Fibroblast of the aortic adventitia (primary cell): ENCODE data around the gene ARHGEF4. TPM values are rescaled to one million over a fixed set of nuclear protein-coding genes. Genes with fewer than 3 reads are reported as not detected.

Experiments
- DNase-seq: peaks from one replicate; pipeline ENCODE4 v3.0.0-alpha.2; 2010; ENCODE audit warnings: low read depth
- H3K4me3 ChIP-seq: 2 replicates; pipeline ENCODE4 v1.5.1; 2011; ENCODE audit warnings: low read depth, mild to moderate bottlenecking, control low read depth, low read length, moderate library complexity
- total RNA-seq: library from RNA; depleted of rRNA; stranded (reverse); fragments of >200 nt; gene quantifications from 2 replicates; pipeline ENCODE4 v1.2.3, GENCODE V29; 2012; ENCODE audit warnings: low replicate concordance
- TF ChIP-seq, protein P1 (sequence below): IDR thresholded peaks from 2 replicates; pipeline ENCODE4 v1.5.1; 2011; ENCODE audit warnings: mild to moderate bottlenecking, low read length, control low read depth, inconsistent platforms; ENCODE audit not compliant: insufficient read depth

ARHGEF4 gene
- total RNA-seq, 1 donor, result 5.2 TPM

DNA sequence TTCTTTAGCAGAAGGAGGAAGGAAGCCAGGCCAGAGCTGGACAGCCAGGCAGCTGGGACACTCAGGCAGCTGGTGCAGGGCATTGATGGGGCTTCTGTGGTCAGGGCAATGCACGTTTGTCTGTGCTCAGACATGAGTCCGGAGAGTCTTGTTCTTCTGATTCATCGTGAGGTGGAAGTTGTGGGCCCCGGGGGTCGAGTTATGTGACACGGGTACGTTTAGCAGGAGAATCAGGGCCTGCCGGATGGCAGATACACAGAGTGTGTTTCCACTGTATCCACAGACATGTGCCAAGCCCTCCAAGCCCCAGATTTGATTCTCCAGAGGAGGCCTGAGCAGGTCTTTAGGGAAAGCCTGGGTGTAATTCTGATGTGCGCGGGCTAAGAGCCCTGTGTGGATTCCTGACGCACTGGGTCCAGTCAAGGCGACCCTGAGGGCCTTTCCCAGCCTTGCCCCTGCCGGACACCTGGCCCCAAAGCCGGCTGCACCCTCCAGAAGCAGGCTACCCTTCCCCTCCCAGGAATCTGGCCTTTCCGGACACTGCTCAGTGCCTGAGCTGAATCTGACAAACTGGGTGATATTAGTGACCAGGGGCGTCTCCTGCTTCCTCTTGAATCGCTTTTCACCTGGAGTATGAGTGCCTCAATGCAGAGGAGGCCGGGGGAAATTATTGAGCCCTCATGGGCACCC is 10.1 kb downstream of the ARHGEF4 start:
- H3K4me3 ChIP-seq, result no peak overlapping the region
- no peak for DNase-seq
- TF ChIP-seq, protein P1, sequence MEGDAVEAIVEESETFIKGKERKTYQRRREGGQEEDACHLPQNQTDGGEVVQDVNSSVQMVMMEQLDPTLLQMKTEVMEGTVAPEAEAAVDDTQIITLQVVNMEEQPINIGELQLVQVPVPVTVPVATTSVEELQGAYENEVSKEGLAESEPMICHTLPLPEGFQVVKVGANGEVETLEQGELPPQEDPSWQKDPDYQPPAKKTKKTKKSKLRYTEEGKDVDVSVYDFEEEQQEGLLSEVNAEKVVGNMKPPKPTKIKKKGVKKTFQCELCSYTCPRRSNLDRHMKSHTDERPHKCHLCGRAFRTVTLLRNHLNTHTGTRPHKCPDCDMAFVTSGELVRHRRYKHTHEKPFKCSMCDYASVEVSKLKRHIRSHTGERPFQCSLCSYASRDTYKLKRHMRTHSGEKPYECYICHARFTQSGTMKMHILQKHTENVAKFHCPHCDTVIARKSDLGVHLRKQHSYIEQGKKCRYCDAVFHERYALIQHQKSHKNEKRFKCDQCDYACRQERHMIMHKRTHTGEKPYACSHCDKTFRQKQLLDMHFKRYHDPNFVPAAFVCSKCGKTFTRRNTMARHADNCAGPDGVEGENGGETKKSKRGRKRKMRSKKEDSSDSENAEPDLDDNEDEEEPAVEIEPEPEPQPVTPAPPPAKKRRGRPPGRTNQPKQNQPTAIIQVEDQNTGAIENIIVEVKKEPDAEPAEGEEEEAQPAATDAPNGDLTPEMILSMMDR, result no peak

DNA sequence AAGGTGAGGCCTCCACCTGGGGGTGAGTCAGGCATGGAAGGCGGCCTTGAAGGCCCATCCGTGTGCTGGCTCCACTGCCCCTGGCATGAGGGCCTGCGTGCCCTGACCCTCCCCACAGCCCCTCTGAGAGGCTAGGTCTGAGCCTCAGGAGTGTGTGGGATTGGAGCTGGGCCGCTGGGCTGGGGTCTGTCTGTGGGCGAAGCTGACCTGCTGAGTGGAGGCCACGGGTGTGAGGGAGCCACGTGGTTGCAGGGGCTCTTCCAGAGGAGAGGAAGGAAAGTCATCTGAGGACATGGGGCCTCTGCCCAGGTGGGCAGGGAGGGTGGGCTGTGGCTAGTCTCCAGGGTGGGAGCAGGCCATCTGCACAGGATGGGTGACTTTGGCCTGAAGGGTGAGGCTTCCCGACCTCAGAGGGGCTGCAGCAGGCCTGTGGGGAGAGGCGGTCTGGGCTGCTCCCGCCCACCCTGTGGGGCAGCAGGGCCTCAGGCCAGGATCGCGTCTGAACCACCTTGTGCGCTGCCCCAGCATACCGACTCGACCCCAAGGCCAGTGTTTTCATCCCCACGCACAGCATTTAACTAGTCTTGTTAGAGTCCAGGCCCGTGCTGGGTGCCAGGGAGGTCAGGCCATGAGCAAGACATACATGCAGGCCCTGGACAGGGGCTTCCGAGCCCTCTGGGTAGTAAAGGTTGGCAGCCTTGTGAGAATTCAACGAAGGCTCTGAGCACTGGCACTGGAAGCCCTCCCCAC is 11.2 kb downstream of the ARHGEF4 start:
- no peak for DNase-seq
- H3K4me3 ChIP-seq, result no peak overlapping the region
- TF ChIP-seq, protein P1, result no peak

DNA sequence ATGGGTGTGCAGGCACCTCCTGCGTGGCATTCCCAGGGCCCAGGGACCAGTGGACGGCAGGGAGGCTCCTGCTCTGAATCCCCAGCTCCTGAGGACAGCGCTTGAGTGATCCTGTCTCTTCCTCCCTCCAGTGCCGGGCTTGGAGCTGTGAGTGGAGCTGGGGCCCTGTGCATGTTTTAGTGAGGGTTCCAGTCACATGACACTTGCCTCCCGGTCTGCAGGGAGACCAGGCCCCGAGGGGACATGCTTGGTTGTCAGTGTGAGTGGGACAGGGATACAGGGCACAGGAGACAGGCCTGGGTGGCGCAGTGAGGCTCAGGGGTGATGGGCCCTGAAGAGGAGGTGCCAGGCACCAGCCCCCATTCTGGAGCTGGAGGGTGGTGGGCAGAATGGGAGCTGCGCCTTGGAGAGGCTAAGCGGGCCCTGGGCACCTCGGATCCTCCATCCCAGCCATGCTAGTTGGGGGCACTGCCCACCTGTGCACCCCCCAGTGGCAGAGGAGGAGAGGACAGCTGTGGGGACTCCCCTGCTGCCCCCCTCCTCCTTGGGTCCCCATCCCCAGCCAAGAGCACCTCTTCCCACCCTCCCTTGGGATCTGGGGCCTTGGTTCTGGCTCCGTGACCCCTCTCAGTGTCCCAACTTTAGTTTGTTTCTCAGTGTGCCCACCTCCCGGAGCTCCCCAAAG is 12.0 kb downstream of the ARHGEF4 start:
- no peak overlapping the region for H3K4me3 ChIP-seq
- no peak for DNase-seq
- TF ChIP-seq, protein P1, result no peak

DNA sequence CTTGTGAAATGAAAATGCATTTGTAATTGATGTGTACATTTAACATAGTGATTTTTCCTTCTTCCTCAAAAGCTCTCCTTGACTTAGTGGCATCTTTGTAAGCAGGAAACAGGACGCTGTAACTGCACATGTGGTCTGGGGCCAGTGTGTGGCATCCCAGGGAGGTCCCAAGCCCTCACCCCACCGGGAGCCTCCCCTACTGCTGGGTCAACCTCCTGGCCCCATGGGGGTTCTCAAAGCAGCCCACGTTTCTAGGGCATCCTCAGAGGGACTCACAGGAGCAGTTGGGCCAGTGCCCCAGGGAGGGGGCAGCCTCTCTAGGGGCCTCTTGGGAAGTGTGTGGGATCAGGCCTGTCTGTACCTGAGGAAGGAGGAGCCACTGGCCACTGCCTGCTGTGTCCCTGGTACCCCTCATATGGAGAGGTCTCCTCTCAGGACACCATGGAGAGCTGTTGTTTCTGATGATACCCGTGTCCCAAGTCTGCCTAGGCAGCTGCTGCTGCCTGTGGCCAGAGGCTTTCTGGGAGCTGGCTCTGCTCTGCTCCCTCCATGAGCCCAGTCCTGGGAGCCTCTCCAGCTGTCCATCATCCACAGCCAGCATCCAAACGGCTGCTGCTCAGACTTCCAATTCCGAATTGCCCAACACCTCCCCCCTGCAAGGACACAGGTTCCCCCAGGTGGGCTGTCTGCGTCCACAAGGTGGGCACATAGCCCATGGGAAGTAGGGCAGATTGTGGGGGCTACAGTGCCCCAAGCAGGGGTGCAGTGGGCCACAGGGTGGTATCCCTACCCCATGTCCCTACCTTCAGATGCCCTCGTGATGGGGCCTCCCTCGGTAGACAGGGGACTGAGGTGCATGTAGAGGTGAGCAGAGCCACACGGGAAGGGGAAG is 13.4 kb downstream of the ARHGEF4 start:
- DNase-seq, result no peak
- TF ChIP-seq, protein P1, result no peak
- H3K4me3 ChIP-seq, result no peak overlapping the region

DNA sequence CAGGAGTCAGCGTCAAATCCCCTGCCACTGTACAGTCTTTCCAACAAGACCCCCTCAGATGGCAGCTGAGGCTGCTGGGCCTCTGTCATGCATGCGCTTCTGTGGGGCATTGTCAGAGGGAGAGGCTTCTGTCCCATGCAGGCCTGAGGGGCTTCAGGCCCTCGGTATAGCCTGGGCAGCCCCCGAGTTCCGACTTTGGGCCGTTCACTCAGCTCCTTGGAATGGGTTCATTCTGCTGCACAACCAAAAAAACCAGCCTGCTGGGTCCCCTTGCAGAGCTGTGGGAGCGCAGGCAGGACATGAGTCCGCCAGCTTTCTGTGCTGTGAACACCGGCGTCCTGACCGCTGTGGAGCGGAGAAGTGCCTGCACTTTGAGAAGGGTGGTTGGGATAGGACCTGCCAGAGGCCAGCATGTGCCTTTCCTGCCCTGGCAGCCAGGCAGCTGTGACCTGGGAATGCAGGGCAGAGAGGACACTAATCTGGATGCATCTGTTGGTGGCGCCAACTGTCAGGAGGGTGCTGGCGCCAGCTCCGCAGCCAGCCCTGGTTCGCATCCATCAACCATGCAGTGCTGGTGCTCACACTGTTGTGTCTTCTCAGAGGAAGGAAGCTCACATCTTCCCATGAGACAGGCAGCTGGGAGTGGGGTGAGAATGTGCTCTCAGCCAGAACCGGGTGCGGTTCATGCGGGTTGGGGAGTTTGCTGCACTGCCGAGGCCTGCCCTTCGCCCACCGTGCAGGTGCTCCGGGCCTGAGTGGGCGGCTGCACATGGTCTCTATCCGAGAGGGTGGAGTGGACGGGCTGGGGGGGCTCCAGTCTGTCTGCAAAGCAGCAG is 14.3 kb downstream of the ARHGEF4 start:
- no peak overlapping the region for H3K4me3 ChIP-seq
- TF ChIP-seq, protein P1, result no peak
- no peak for DNase-seq
